SU-DHL-6 (cell line): ENCODE measurements around the gene POLR2F.

Source experiments
- CTCF ChIP-seq: fragments of 200-600 bp; sonication (generic); IDR thresholded peaks from one replicate; pipeline ENCODE4 v1.5.1; 2017; ENCODE audit warnings: antibody characterized with exemption, mild to moderate bottlenecking, low read length, moderate library complexity; ENCODE audit not compliant: insufficient read depth, poor library complexity, severe bottlenecking
- EZH2phosphoT487 ChIP-seq: fragments of 200-600 bp; sonication (generic), shearing (Covaris generic); conservative IDR thresholded peaks from 2 replicates; pipeline ENCODE4 v1.6.1; 2018; ENCODE audit warnings: mild to moderate bottlenecking, antibody characterized with exemption, low read length, moderate library complexity, mixed read lengths

GRCh38 chr22:38007330-38007902 is 53.9 kb downstream of the POLR2F start:
- TF ChIP-seq CTCF: no peak
- TF ChIP-seq EZH2phosphoT487: no peak
